Uterus (tissue), 4 donors: ENCODE results near the gene IGSF3. TPM values are rescaled to one million over a fixed set of nuclear protein-coding genes. Genes with fewer than 3 reads are reported as not detected.

Source experiments
- DNase-seq, 2 donors: peaks; one replicate each; pipeline ENCODE4 v3.0.0-alpha.2; 2019 to 2020
- H3K27ac ChIP-seq, 2 donors: fragments of 200-600 bp; sonication (generic); 1 replicate in 1 of 2; 2 replicates in 1 of 2; pipeline ENCODE4 v1.5.1; 2016 to 2018
- H3K27me3 ChIP-seq, 2 donors: fragments of 200-600 bp; sonication (generic); one replicate each; pipeline ENCODE4 v1.5.1; 2018 to 2019; ENCODE audit warnings: control low read depth in 1 of 2
- H3K36me3 ChIP-seq, 2 donors: fragments of 200-600 bp; sonication (generic); one replicate each; pipeline ENCODE4 v1.5.1; 2019; ENCODE audit warnings: control low read depth in 1 of 2
- H3K4me1 ChIP-seq, 2 donors: fragments of 200-600 bp; sonication (generic); one replicate each; pipeline ENCODE4 v1.5.1; 2018 to 2019; ENCODE audit warnings: control low read depth in 1 of 2
- H3K4me3 ChIP-seq, 2 donors: fragments of 200-600 bp; sonication (generic); 1 replicate in 1 of 2; 2 replicates in 1 of 2; pipeline ENCODE4 v1.5.1; 2018 to 2019; ENCODE audit warnings: mild to moderate bottlenecking in 1 of 2
- H3K9me3 ChIP-seq, 2 donors: fragments of 200-600 bp; sonication (generic); one replicate each; pipeline ENCODE4 v1.5.1; 2019; ENCODE audit warnings: control low read depth in 1 of 2
- POLR2A ChIP-seq, 2 donors: fragments of 450-650 bp; IDR thresholded peaks; one replicate each; pipeline ENCODE4 v1.6.1; 2016; ENCODE audit warnings: antibody characterized with exemption in 2 of 2, mild to moderate bottlenecking in 1 of 2, moderate library complexity in 1 of 2
- intact Hi-C: fragments of 100-400 bp; cut with DNase I; formaldehyde crosslinking; loops from one replicate; pipeline ENCODE4 v1.15.1; 2023; ENCODE audit warnings: low total_unique reads
- total RNA-seq, 4 donors: library from RNA; depleted of rRNA in 3 of 4; stranded (reverse); fragments of >200 nt in 3 of 4; gene quantifications; one replicate each; pipeline versions ENCODE4 v1.1.0 to v1.2.4, GENCODE V29; 2014 to 2023
- TF ChIP-seq, protein P1 (sequence below), 4 experiments: fragments of 200-600 bp in 2 of 4; fragments of 450-650 bp in 2 of 4; sonication (generic) in 2 of 4; IDR thresholded peaks; one replicate each; pipeline ENCODE4 v1.5.1; 2016 to 2019; ENCODE audit warnings: antibody characterized with exemption in 4 of 4, mild to moderate bottlenecking in 2 of 4, moderate library complexity in 1 of 4
- donor health status: DM: yes; HTN: yes; CAD: no.

The IGSF3 gene
- total RNA-seq, 4 donors from 2014 or later, result 3.8 to 35.6 (median 8.4) TPM

DNA sequence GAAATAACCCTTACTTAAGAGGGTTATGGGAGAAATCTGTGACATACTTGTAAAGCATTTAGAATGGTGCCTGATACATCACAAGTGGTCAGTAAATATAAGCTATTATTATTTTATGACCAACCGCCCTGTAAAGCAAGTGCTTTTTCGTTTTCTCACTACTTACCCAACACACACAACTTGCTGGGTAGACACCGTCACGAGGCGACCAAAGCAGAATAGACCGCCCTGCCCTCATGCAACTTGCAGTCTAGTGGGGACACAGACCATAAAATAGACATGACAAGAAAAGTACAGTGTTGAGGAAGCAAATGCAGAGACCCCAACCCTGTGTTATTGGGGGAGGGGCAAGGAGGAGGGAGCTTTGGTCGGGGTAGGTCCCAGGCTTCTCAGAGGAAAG lies 744 bp upstream of the IGSF3 start:
- peak overlapping the region in 1 of 2 donors; percentile 63 for H3K4me3 ChIP-seq
- no peaks in the 10 kb centered on the region for H3K36me3 ChIP-seq
- H3K27me3 ChIP-seq, result no peaks in the 10 kb centered on the region
- intact Hi-C loops, result no loop called here
- H3K27ac ChIP-seq, result no peak overlapping the region
- no peaks in the 10 kb centered on the region for H3K9me3 ChIP-seq
- no peak for DNase-seq
- no peaks in the 10 kb centered on the region for H3K4me1 ChIP-seq
- no peak for TF ChIP-seq POLR2A (IDR thresholded peaks at IDR 0.05)
- TF ChIP-seq, protein P1, sequence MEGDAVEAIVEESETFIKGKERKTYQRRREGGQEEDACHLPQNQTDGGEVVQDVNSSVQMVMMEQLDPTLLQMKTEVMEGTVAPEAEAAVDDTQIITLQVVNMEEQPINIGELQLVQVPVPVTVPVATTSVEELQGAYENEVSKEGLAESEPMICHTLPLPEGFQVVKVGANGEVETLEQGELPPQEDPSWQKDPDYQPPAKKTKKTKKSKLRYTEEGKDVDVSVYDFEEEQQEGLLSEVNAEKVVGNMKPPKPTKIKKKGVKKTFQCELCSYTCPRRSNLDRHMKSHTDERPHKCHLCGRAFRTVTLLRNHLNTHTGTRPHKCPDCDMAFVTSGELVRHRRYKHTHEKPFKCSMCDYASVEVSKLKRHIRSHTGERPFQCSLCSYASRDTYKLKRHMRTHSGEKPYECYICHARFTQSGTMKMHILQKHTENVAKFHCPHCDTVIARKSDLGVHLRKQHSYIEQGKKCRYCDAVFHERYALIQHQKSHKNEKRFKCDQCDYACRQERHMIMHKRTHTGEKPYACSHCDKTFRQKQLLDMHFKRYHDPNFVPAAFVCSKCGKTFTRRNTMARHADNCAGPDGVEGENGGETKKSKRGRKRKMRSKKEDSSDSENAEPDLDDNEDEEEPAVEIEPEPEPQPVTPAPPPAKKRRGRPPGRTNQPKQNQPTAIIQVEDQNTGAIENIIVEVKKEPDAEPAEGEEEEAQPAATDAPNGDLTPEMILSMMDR (IDR thresholded peaks at IDR 0.05), result no peak

DNA sequence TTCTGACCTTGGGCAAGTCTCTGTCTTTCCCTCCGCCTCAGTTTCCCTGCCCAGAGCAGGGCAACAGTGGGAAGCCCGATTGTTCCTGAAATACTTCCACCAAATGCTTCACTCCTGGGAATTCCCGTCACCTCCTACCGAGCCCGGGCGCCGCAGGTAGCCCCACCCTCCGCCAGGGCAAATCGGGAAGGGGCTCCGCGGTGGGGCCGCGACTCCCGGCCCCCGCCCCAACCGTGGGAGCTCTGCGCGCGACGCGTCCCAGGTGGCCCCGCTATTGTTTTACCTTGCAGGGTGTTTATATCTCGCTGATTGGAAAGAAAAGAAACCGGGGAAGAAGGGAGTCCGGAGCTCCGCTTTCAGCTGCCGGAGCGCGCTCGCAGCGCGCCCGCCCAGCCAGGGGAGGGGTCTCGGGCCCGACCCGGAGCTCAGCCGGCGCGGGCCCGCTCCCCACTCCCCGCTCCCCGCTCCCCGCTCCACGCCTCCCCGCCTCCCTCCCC lies 407 bp downstream of the IGSF3 start:
- TF ChIP-seq, protein P1 (IDR thresholded peaks at IDR 0.05), result no peak
- no peak for TF ChIP-seq POLR2A (IDR thresholded peaks at IDR 0.05)
- no peak overlapping the region for H3K27ac ChIP-seq
- H3K27me3 ChIP-seq, result no peaks in the 10 kb centered on the region

GRCh38 chr1:116666187-116667077 lies 1.1 kb downstream of the IGSF3 start:
- no peak overlapping the region for H3K27ac ChIP-seq
- TF ChIP-seq, protein P1 (IDR thresholded peaks at IDR 0.05), result no peak
- no peak for TF ChIP-seq POLR2A (IDR thresholded peaks at IDR 0.05)
- H3K27me3 ChIP-seq, result no peaks in the 10 kb centered on the region
- H3K4me3 ChIP-seq, result peak overlapping the region; percentile 47 to 63
- intact Hi-C loops, result no loop called here
- DNase-seq, result no peak
- H3K4me1 ChIP-seq, result no peaks in the 10 kb centered on the region
- no peaks in the 10 kb centered on the region for H3K9me3 ChIP-seq
- H3K36me3 ChIP-seq, result no peaks in the 10 kb centered on the region

More for the DNA sequence above, 407 bp downstream of the IGSF3 start:
- Histone ChIP-seq H3K4me1 (no peaks in the 10 kb centered on the region), H3K36me3 (no peaks in the 10 kb centered on the region), H3K9me3 (no peaks in the 10 kb centered on the region), H3K4me3 (peak overlapping the region; percentile 47 to 63)
- DNase-seq, result no peak
- intact Hi-C loops, result no loop called here

DNA sequence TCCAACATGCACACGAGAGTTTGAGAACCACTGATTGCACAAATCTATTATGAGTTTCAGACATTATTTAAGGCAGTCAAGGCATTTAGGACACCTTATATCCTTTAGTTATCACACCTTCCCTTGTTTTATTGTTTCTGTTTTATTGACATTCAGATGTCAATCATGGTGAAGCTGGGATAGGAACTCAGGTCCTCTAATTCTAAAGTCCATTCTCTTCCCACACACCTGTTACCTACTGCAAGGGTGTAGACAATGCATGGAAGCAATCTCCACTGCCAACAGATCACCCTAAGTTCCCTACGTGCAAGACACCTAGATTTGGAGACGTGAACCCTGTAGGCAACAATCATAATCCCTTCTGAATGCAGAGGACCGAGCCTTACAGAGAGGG lies 2.6 kb downstream of the IGSF3 start:
- Histone ChIP-seq H3K9me3 (no peaks in the 10 kb centered on the region), H3K4me3 (no peak overlapping the region), H3K27ac (no peak overlapping the region), H3K4me1 (no peaks in the 10 kb centered on the region), H3K27me3 (no peaks in the 10 kb centered on the region), H3K36me3 (no peaks in the 10 kb centered on the region)
- intact Hi-C loops, result no loop called here
- TF ChIP-seq, protein P1 (IDR thresholded peaks at IDR 0.05), result no peak
- TF ChIP-seq POLR2A (IDR thresholded peaks at IDR 0.05), result no peak
- DNase-seq, result no peak

- Histone ChIP-seq H3K27ac (no peak overlapping the region), H3K4me1 (no peaks in the 10 kb centered on the region), H3K4me3 (no peak overlapping the region), H3K36me3 (no peaks in the 10 kb centered on the region), H3K27me3 (no peaks in the 10 kb centered on the region), H3K9me3 (no peaks in the 10 kb centered on the region)
- TF ChIP-seq POLR2A (IDR thresholded peaks at IDR 0.05), result no peak
- TF ChIP-seq, protein P1 (IDR thresholded peaks at IDR 0.05), result no peak
- intact Hi-C loops, result no loop called here
- DNase-seq, result no peak
These were observed 3.1 kb downstream of the IGSF3 start for GRCh38 chr1:116664366-116664977.
